Measurements from ENCODE around the gene ABAT. TPM values are rescaled to one million over a fixed set of nuclear protein-coding genes. Genes with fewer than 3 reads are reported as not detected.

The ABAT gene
- total and polyA plus RNA-seq, 9 donors = 9.9 to 25.8 (median 22.2) TPM

DNA sequence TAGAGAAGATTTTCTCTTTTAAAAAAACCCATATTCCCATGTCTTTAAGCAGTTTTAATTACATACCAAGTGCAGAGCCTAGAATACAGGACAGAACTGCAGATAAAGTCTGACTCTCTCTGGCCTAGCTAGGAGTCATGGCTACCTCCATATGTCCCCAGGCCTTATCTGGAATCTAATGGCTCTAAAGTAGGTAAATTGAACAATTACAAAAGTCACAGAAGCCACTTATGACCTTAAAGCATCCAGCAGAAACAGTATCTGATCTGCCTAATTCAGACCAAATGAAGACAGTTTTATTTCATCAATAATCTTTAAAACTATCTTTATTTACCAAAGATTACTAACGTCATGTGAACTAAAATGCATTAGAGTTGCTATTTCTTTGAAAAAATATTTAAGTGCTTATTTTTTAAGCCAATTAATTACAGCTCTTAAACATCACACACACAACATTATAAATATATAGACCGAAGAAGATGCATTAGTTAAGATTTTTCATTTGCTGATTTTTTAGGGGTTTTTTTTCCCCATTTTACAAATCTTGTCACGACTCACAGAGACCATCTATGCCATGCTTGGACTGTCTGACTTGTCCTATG, 152.0 kb downstream of the ABAT start:
- Histone ChIP-seq H3K4me1 (ENCODE audit: control insufficient read depth, insufficient read depth, low read length) (no peaks in the 10 kb centered on the region), H3K36me3 (ENCODE audit: control insufficient read depth, insufficient read depth, low read length) (peaks cover 46% of the 10 kb centered on the region), H3K9me3 (replicated peaks; ENCODE audit: control insufficient read depth, low read depth, low read length) (no peaks in the 10 kb centered on the region), H3K4me3 (ENCODE audit: low read length) (no peak overlapping the region), H3K27me3 (ENCODE audit: control insufficient read depth, insufficient read depth, low read length) (no peaks in the 10 kb centered on the region), H3K27ac (ENCODE audit: low read length) (no peak overlapping the region)
- DNase-seq = no peak
- 29% methylated on average over 1 of the region's 3 CpGs for WGBS (ENCODE audit: insufficient coverage)

DNA sequence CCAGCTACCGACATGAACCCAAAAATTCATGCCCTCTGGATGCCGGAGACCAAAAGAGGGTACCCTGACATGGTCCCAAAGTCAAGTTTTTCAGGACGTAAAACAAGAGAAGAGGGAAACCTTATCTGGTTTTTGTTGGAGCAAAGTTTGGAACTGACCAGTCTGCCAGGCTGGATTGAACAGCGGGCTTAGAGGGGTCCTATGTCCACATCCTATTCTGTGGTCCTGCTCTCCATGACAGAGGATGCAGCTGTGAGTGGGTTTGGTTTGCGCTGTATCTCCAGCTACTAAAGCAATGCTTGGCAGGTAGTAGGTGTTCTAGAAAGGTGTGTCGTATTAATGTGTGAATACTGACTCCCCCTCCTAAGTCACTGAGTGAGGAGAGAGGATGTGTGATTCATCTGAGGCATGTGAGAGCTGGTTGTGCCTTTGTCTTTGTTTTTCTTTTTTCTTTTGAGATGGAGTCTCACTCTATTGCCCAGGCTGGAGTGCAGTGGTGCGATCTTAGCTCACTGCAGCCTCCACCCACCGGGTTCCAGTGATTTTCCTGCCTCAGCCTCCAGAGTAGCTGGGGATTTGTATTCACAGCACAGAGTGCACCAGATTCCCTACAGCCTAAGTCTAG, 154.2 kb downstream of the ABAT start:
- Histone ChIP-seq H3K27ac (ENCODE audit: low read length) (no peak overlapping the region), H3K27me3 (ENCODE audit: control insufficient read depth, insufficient read depth, low read length) (no peaks in the 10 kb centered on the region), H3K4me3 (ENCODE audit: low read length) (no peak overlapping the region), H3K36me3 (ENCODE audit: control insufficient read depth, insufficient read depth, low read length) (peaks cover 37% of the 10 kb centered on the region), H3K4me1 (ENCODE audit: control insufficient read depth, insufficient read depth, low read length) (no peaks in the 10 kb centered on the region), H3K9me3 (replicated peaks; ENCODE audit: control insufficient read depth, low read depth, low read length) (no peaks in the 10 kb centered on the region)
- 90% methylated on average over 5 of the region's 8 CpGs for WGBS (ENCODE audit: insufficient coverage)
- DNase-seq = no peak

DNA sequence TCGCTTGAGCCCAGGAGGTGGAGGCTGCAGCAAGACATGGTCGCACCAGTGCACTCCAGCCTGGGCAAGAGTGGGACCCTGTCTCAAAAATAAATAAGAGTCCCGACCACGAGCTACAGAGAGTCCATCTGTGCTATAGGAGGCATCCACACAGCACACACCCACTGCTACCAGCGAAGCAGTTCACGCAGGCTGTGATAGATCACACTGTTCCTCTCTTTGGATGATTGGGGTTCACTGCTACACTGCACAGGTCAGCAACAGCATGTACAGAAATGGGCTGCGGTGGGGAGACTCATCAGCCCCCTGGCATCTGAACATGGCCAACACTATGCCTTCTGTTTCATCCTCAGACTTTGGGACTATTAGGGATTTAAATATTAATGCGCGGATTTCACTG, 157.0 kb downstream of the ABAT start:
- Histone ChIP-seq H3K27ac (ENCODE audit: low read length) (no peak overlapping the region), H3K27me3 (ENCODE audit: control insufficient read depth, insufficient read depth, low read length) (no peaks in the 10 kb centered on the region), H3K9me3 (replicated peaks; ENCODE audit: control insufficient read depth, low read depth, low read length) (no peaks in the 10 kb centered on the region), H3K4me3 (ENCODE audit: low read length) (no peak overlapping the region), H3K4me1 (ENCODE audit: control insufficient read depth, insufficient read depth, low read length) (no peaks in the 10 kb centered on the region), H3K36me3 (ENCODE audit: control insufficient read depth, insufficient read depth, low read length) (peaks cover 37% of the 10 kb centered on the region)
- no peak for DNase-seq
- WGBS (ENCODE audit: insufficient coverage) = 100% methylated on average over 4 of the region's 9 CpGs

DNA sequence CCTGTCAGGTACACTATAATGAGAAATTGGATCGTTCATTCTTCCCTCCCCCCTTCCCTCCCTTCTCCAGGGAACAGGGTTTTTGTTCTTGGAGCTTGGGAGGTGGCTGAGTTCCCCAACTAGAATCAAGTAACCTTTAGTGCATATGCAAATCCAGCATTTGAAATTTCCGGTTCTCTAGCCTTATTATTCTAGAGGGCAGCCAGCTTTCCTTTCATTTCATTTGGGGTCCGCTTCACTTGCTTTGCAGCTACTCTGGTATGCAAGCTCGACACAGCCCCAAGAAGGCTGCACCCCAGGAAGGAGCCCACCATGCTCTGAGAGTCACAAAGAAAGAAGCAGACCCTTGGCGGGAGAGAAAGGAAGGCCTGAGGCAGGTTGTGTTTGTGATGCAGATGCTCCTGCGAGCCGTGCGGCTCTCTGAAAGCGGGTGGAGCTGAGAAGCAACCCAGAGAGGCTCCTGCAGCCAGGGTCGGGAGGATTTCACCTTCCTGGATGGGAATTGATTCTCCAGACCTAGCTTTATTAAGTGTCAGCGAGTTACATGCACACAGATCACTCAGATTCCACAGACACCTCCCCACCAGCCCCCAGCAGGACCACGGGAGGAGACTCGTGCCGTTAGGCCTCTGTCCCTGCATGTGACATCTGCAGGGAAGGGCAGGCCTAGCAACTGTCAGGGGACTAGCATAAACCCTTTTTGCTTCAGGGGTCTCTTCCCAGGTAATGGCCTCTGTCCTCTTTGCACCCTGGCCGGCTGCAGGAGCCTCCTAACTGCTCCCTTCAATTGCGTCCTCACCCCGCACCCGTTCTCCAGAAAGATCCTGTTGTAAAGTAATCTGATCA, 157.7 kb downstream of the ABAT start:
- no peaks in the 10 kb centered on the region for H3K9me3 ChIP-seq (replicated peaks; ENCODE audit: control insufficient read depth, low read depth, low read length)
- no peaks in the 10 kb centered on the region for H3K4me1 ChIP-seq (ENCODE audit: control insufficient read depth, insufficient read depth, low read length)
- H3K4me3 ChIP-seq (ENCODE audit: low read length) = no peak overlapping the region
- DNase-seq = no peak
- no peak overlapping the region for H3K27ac ChIP-seq (ENCODE audit: low read length)
- H3K36me3 ChIP-seq (ENCODE audit: control insufficient read depth, insufficient read depth, low read length) = peaks cover 37% of the 10 kb centered on the region
- 51% methylated on average over 9 of the region's 18 CpGs for WGBS (ENCODE audit: insufficient coverage)
- no peaks in the 10 kb centered on the region for H3K27me3 ChIP-seq (ENCODE audit: control insufficient read depth, insufficient read depth, low read length)

DNA sequence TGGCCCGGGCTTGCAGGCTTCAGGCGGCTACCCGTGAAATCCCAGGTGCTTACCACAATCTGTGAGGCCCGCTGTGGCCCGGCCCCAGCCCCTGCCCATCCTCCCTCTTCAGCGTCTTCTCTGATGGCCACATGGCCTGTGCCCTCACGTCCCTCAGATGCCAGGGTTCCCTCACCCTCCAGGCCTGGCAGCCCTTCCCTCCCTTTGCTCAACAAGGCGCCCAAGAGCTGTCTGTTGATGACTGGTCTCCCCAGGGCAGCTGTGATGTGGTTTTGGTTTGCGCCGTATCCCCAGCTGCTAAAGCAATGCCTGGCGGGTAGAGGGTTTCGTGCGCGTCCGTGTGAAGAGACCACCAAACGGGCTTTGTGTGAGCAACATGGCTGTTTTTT, 158.3 kb downstream of the ABAT start:
- Histone ChIP-seq H3K4me1 (ENCODE audit: control insufficient read depth, insufficient read depth, low read length) (no peaks in the 10 kb centered on the region), H3K4me3 (ENCODE audit: low read length) (no peak overlapping the region), H3K36me3 (ENCODE audit: control insufficient read depth, insufficient read depth, low read length) (peaks cover 37% of the 10 kb centered on the region), H3K9me3 (replicated peaks; ENCODE audit: control insufficient read depth, low read depth, low read length) (no peaks in the 10 kb centered on the region), H3K27me3 (ENCODE audit: control insufficient read depth, insufficient read depth, low read length) (no peaks in the 10 kb centered on the region), H3K27ac (ENCODE audit: low read length) (no peak overlapping the region)
- 56% methylated on average over 14 of the region's 16 CpGs for WGBS (ENCODE audit: insufficient coverage)
- DNase-seq = no peak

Other genes starting within 250 kb of the ABAT start
- not detected for gene TMEM114, start 84.1 kb upstream of the ABAT start, total RNA-seq
- under 1 TPM in 1 of 8 donors, not detected in 7; 0.27 TPM for gene TMEM114, start 84.1 kb upstream of the ABAT start, polyA plus RNA-seq (ENCODE audit: insufficient read depth in 1 of 8, insufficient read length in 8 of 8, low replicate concordance in 1 of 8)
- 18.6 TPM for gene METTL22, start 52.9 kb upstream of the ABAT start, total RNA-seq
- 10 to 100 TPM; 12.6 to 22.8 (median 16.5) TPM for gene METTL22, start 52.9 kb upstream of the ABAT start, polyA plus RNA-seq (ENCODE audit: insufficient read depth in 1 of 8, insufficient read length in 8 of 8, low replicate concordance in 1 of 8)
- gene TMEM186, start 123.0 kb downstream of the ABAT start, total RNA-seq = 6.3 TPM
- gene TMEM186, start 123.0 kb downstream of the ABAT start, polyA plus RNA-seq (ENCODE audit: insufficient read depth in 1 of 8, insufficient read length in 8 of 8, low replicate concordance in 1 of 8) = 10 to 100 TPM in 7 of 8 donors, 1 to 10 TPM in 1; 9.9 to 12.4 (median 10.9) TPM
- gene PMM2, start 123.2 kb downstream of the ABAT start, total RNA-seq = 26.2 TPM
- gene PMM2, start 123.2 kb downstream of the ABAT start, polyA plus RNA-seq (ENCODE audit: insufficient read depth in 1 of 8, insufficient read length in 8 of 8, low replicate concordance in 1 of 8) = 10 to 100 TPM; 17.5 to 23.7 (median 19.5) TPM
- 144 TPM for gene CARHSP1, start 194.4 kb downstream of the ABAT start, total RNA-seq
- 100 to 1,000 TPM; 100 to 151 (median 134) TPM for gene CARHSP1, start 194.4 kb downstream of the ABAT start, polyA plus RNA-seq (ENCODE audit: insufficient read depth in 1 of 8, insufficient read length in 8 of 8, low replicate concordance in 1 of 8)
- gene LITAFD, start 207.7 kb downstream of the ABAT start, total RNA-seq = not detected
- gene LITAFD, start 207.7 kb downstream of the ABAT start, polyA plus RNA-seq (ENCODE audit: insufficient read depth in 1 of 8, insufficient read length in 8 of 8, low replicate concordance in 1 of 8) = not detected

Data from muscle of leg (tissue), 11 donors.